ENCODE data around the gene HS3ST6.
"Not testable (repeated sequence)": the region's sequence is repeated elsewhere in the genome, so short reads cannot be mapped to it uniquely, and the experiment has no call there.

Gene HS3ST6

DNA sequence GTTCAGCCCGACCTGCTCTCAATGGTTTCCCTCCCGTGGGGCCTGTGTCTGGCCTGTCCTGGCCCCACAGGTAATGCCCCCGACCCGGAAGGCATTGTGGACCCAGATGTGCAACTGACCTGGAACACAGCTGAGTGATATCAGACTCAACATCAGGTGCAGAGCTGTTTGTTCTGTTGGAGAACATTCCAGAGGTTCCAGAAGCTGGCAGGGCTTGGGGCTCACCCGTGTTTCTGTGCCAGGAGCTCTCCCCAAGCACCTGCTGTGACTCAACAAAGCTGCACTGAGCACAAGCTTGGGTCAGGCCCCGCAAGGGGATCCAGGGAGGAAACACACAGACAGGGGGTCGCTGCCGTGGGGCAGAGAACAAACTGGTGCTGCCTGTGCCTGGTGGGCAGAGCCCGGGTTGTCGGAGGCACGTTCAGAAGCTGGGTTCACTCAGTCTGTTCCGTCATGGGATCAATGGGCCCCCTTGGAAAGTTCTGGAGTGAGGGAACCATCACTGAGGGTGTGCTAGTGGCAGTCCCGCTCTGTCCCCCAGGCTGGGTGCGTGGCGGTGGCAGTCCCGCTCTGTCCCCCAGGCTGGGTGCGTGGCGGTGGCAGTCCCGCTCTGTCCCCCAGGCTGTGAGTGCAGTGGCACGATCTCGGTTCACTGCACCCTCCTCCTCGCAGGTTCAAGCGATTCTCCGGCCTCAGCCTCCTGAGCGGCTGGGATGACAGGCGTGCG, 22.1 kb downstream of the HS3ST6 start:
- no peak overlapping the region for H3K4me3 ChIP-seq (ENCODE audit: insufficient read depth, low read depth, low read length, poor library complexity, severe bottlenecking)
- DNase-seq = no peak
- no peaks in the 10 kb centered on the region for H3K9me3 ChIP-seq (ENCODE audit: control insufficient read depth, low read length)
- H3K27me3 ChIP-seq (replicated peaks; ENCODE audit: control insufficient read depth, insufficient read depth, low read length, poor library complexity, severe bottlenecking) = no peaks in the 10 kb centered on the region
- H3K36me3 ChIP-seq (ENCODE audit: control insufficient read depth, insufficient read depth, low read length) = no peaks in the 10 kb centered on the region
- no peak overlapping the region for H3K27ac ChIP-seq (ENCODE audit: insufficient read depth, low read length, poor library complexity, severe bottlenecking)
- H3K4me1 ChIP-seq (ENCODE audit: control insufficient read depth, insufficient read depth, low read length, poor library complexity, severe bottlenecking) = no peaks in the 10 kb centered on the region

DNA sequence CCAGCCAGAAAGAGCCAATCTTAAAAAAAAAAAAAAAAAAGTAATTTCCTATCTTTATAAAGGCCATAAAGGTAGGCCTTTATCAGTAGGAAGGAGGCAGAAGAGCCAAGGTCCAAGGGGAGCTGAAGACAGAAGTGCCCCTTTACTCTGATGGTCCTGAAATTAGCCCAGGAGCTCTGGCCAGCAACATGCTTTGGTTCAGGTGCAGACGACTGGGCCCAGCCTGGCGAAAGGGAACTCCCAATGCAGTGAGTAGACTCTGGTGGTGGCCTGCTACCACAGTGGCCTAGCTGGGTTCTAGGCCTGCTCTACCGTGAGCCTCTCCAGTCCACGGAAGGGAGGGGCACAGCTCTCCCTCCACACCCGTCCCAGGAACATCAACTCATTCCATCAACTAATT, 23.1 kb downstream of the HS3ST6 start:
- no peak overlapping the region for H3K27ac ChIP-seq (ENCODE audit: insufficient read depth, low read length, poor library complexity, severe bottlenecking)
- no peaks in the 10 kb centered on the region for H3K4me1 ChIP-seq (ENCODE audit: control insufficient read depth, insufficient read depth, low read length, poor library complexity, severe bottlenecking)
- no peak for DNase-seq
- no peaks in the 10 kb centered on the region for H3K27me3 ChIP-seq (replicated peaks; ENCODE audit: control insufficient read depth, insufficient read depth, low read length, poor library complexity, severe bottlenecking)
- H3K36me3 ChIP-seq (ENCODE audit: control insufficient read depth, insufficient read depth, low read length) = no peaks in the 10 kb centered on the region
- H3K4me3 ChIP-seq (ENCODE audit: insufficient read depth, low read depth, low read length, poor library complexity, severe bottlenecking) = no peak overlapping the region
- H3K9me3 ChIP-seq (ENCODE audit: control insufficient read depth, low read length) = no peaks in the 10 kb centered on the region

DNA sequence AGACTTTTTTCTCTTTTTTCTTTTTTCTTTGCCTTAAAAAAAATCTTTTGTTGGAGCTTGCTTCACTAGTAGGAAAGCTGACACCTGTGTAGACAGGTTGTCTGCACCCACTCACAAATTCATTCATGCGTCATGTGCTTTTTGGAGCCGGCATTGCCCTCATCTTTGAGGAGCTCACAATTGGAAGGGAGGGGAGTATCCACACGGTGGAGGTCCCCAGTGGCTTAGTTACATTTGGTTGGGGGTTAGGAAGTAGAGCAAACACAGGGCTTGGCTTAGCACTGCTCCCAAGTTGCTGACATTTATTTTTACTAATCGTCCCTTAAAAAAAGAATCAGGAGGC, 27.5 kb downstream of the HS3ST6 start:
- Histone ChIP-seq H3K4me3 (ENCODE audit: insufficient read depth, low read depth, low read length, poor library complexity, severe bottlenecking) (no peak overlapping the region), H3K9me3 (ENCODE audit: control insufficient read depth, low read length) (no peaks in the 10 kb centered on the region), H3K27me3 (replicated peaks; ENCODE audit: control insufficient read depth, insufficient read depth, low read length, poor library complexity, severe bottlenecking) (no peaks in the 10 kb centered on the region), H3K36me3 (ENCODE audit: control insufficient read depth, insufficient read depth, low read length) (no peaks in the 10 kb centered on the region), H3K4me1 (ENCODE audit: control insufficient read depth, insufficient read depth, low read length, poor library complexity, severe bottlenecking) (no peaks in the 10 kb centered on the region), H3K27ac (ENCODE audit: insufficient read depth, low read length, poor library complexity, severe bottlenecking) (no peak overlapping the region)
- DNase-seq = no peak

DNA sequence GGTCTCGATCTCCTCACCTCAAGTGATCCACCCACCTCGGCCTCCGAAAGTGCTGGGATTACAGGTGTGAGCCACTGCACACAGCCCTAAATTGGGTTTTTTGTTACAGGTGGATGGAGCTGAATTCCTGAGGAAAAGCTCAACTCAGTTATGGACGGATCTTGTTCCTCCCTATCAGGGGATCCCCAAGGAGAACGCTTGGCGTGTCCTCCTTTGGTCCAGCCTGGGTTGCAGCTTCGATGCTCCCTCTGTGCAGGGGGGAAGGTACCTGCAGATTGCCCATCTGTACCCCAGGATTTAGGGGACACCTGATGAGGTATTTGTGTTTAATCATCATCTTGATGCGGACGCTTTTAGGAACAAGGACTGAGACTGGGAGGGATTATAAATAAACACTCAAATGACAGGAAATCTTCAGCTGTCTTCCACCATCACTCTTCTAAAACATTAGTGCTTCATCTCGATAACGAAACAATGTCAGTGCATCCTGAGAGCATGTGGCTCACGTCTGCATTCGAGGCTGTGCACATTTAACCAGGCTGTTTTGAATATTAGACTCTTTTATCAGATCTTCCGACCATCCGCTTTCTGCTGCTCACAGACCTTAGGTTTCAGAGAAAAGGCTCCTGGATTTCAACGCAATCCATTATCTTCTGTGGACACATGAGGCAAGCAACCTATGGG, 28.0 kb downstream of the HS3ST6 start:
- Histone ChIP-seq H3K4me1 (ENCODE audit: control insufficient read depth, insufficient read depth, low read length, poor library complexity, severe bottlenecking) (no peaks in the 10 kb centered on the region), H3K27me3 (replicated peaks; ENCODE audit: control insufficient read depth, insufficient read depth, low read length, poor library complexity, severe bottlenecking) (no peaks in the 10 kb centered on the region), H3K9me3 (ENCODE audit: control insufficient read depth, low read length) (no peaks in the 10 kb centered on the region), H3K36me3 (ENCODE audit: control insufficient read depth, insufficient read depth, low read length) (no peaks in the 10 kb centered on the region), H3K4me3 (ENCODE audit: insufficient read depth, low read depth, low read length, poor library complexity, severe bottlenecking) (no peak overlapping the region), H3K27ac (ENCODE audit: insufficient read depth, low read length, poor library complexity, severe bottlenecking) (no peak overlapping the region)
- no peak for DNase-seq

DNA sequence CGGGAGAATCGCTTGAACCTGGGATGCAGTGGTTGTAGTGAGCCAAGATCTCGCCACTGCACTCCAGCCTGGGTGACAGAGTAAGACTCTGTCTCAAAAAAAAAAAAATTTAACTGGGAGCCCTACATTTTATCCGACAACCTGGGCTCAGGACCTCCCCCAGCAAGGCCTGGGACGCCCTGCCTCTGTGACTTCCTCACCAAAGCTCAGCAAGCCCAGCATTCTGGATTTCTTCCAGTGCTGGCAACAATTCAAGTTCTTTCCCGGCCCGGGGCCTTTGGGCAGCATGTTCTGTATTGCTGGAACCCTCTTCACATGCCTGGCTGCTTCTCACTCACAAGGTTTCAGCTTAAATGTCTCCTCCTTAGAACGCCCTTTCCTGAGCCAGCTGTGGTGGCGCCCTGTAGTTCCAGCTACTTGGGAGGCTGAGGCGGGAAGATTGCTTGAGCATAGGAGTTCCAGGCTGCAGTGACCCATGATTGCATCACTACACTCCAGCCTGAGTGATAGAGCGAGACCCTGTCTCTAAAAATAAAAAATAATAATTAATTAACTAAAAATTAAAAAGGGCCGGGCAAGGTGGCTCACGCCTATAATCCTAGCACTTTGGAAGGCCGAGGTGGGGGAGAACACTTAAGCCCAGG, 30.4 kb downstream of the HS3ST6 start:
- no peak overlapping the region for H3K27ac ChIP-seq (ENCODE audit: insufficient read depth, low read length, poor library complexity, severe bottlenecking)
- no peaks in the 10 kb centered on the region for H3K36me3 ChIP-seq (ENCODE audit: control insufficient read depth, insufficient read depth, low read length)
- H3K27me3 ChIP-seq (replicated peaks; ENCODE audit: control insufficient read depth, insufficient read depth, low read length, poor library complexity, severe bottlenecking) = no peaks in the 10 kb centered on the region
- H3K4me3 ChIP-seq (ENCODE audit: insufficient read depth, low read depth, low read length, poor library complexity, severe bottlenecking) = no peak overlapping the region
- DNase-seq = no peak
- no peaks in the 10 kb centered on the region for H3K4me1 ChIP-seq (ENCODE audit: control insufficient read depth, insufficient read depth, low read length, poor library complexity, severe bottlenecking)
- H3K9me3 ChIP-seq (ENCODE audit: control insufficient read depth, low read length) = no peaks in the 10 kb centered on the region

DNA sequence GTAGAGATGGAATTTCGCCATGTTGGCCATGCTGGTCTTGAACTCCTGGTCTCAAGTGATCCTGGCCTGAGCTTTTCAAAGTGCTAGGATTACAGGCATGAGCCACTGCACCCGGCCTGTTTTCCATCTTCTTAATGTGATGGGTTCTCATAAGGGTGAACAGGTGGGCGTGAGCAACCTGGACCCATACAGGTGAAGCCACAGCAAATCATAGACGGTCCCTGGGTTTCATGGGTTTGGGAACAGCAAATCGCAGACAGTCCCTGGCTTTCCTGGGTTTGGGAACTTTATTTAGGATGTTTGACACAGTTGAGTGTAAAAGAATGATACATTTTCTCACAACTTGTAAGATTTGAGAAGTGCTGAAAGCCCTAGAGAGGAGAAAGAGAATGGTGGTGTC, 33.3 kb downstream of the HS3ST6 start:
- Histone ChIP-seq H3K4me3 (ENCODE audit: insufficient read depth, low read depth, low read length, poor library complexity, severe bottlenecking) (no peak overlapping the region), H3K4me1 (ENCODE audit: control insufficient read depth, insufficient read depth, low read length, poor library complexity, severe bottlenecking) (no peaks in the 10 kb centered on the region), H3K27me3 (replicated peaks; ENCODE audit: control insufficient read depth, insufficient read depth, low read length, poor library complexity, severe bottlenecking) (no peaks in the 10 kb centered on the region), H3K36me3 (ENCODE audit: control insufficient read depth, insufficient read depth, low read length) (no peaks in the 10 kb centered on the region), H3K27ac (ENCODE audit: insufficient read depth, low read length, poor library complexity, severe bottlenecking) (no peak overlapping the region), H3K9me3 (ENCODE audit: control insufficient read depth, low read length) (no peaks in the 10 kb centered on the region)
- no peak for DNase-seq

DNA sequence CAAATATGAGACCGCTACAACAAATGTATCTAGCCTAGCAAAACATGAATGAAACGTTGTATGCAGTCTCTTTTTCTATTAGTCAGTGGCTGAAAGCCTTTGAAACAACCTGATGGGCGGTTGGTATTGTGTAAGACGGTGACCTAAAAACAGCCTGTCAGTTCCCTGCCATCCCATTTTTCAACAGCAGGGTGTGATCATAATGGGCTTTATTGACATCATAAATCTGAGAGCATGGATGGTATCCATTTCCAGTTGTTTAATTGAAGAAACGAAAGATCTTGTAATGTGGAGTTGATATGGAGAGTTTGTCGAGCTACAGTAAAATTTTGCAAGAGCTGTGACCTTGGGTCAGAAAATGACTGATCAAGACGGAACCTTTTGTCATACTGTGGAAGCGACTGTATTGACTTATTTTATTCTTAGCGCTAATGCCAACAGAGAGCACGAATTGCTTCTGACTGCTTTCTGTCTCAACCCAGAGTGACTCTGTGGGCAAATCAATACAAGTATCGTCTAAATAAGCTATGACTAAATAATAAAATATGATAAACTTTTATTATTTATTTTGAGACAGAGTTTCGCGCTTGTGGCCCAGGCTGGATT, 34.0 kb downstream of the HS3ST6 start:
- Histone ChIP-seq H3K27me3 (replicated peaks; ENCODE audit: control insufficient read depth, insufficient read depth, low read length, poor library complexity, severe bottlenecking) (no peaks in the 10 kb centered on the region), H3K4me3 (ENCODE audit: insufficient read depth, low read depth, low read length, poor library complexity, severe bottlenecking) (no peak overlapping the region), H3K27ac (ENCODE audit: insufficient read depth, low read length, poor library complexity, severe bottlenecking) (no peak overlapping the region), H3K9me3 (ENCODE audit: control insufficient read depth, low read length) (no peaks in the 10 kb centered on the region), H3K36me3 (ENCODE audit: control insufficient read depth, insufficient read depth, low read length) (no peaks in the 10 kb centered on the region), H3K4me1 (ENCODE audit: control insufficient read depth, insufficient read depth, low read length, poor library complexity, severe bottlenecking) (no peaks in the 10 kb centered on the region)
- no peak for DNase-seq

DNA sequence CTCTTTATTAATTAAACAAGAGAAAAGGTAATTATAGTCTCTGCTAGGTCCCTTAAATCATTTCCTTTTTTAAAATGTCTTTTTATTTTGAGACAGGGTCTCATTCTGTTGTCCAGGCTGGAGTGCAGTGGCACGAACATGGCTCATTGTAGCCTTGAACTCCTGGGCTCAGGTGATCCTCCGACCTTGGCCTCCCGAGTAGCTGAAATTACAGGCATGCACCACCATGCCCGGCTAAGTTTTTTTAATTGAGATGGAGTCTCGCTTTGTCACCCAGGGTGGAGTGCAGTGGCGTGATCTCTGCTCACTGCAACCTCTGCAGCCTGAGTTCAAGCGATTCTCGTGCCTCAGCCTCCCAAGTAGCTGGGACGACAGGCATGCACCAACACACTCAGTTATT, 37.0 kb downstream of the HS3ST6 start:
- H3K4me1 ChIP-seq (ENCODE audit: control insufficient read depth, insufficient read depth, low read length, poor library complexity, severe bottlenecking); H3K36me3 ChIP-seq (ENCODE audit: control insufficient read depth, insufficient read depth, low read length); H3K9me3 ChIP-seq (ENCODE audit: control insufficient read depth, low read length); DNase-seq; H3K4me3 ChIP-seq (ENCODE audit: insufficient read depth, low read depth, low read length, poor library complexity, severe bottlenecking); H3K27me3 ChIP-seq (replicated peaks; ENCODE audit: control insufficient read depth, insufficient read depth, low read length, poor library complexity, severe bottlenecking); H3K27ac ChIP-seq (ENCODE audit: insufficient read depth, low read length, poor library complexity, severe bottlenecking): not testable (repeated sequence)

DNA sequence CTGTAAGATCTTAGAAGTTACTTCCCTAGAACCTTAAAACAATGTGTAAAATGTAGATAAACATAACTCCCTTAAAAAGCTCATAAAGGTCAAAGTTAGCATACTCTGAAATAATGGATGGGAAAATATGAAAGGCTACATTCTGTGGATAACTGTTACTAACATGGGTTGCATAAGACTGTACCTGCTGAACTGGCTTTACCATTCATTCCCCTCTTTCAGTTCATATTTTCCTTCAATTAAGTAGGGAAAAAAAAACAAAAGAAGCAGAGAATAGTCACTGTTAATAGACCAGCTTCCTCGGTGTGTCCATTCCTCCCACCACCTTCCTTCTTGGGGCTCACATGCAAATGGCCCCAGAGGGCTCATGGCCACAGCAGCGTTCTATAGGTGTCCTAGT, 38.7 kb downstream of the HS3ST6 start:
- Histone ChIP-seq H3K36me3 (ENCODE audit: control insufficient read depth, insufficient read depth, low read length) (no peaks in the 10 kb centered on the region), H3K27me3 (replicated peaks; ENCODE audit: control insufficient read depth, insufficient read depth, low read length, poor library complexity, severe bottlenecking) (no peaks in the 10 kb centered on the region), H3K9me3 (ENCODE audit: control insufficient read depth, low read length) (no peaks in the 10 kb centered on the region), H3K27ac (ENCODE audit: insufficient read depth, low read length, poor library complexity, severe bottlenecking) (no peak overlapping the region), H3K4me1 (ENCODE audit: control insufficient read depth, insufficient read depth, low read length, poor library complexity, severe bottlenecking) (no peaks in the 10 kb centered on the region), H3K4me3 (ENCODE audit: insufficient read depth, low read depth, low read length, poor library complexity, severe bottlenecking) (no peak overlapping the region)
- no peak for DNase-seq

DNA sequence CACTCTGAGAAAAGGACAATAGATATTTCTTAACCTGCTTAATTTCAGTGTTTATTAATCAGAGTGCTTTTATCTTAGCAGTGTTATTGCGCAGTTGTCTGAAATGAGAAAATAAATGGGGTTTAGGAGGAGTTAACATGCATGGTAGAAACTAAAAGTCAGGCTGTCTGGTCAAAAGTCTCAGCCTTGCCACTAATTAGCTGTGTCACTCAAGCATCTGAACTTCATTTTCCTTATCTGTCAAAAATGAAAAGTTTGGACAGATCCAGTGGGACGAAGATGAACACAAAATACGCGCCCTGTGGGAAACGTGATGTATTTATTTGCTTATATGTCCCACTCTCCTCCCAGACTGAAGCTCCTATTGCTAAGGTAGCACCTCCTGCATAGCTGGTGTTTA, 40.0 kb downstream of the HS3ST6 start:
- Histone ChIP-seq H3K36me3 (ENCODE audit: control insufficient read depth, insufficient read depth, low read length) (no peaks in the 10 kb centered on the region), H3K27ac (ENCODE audit: insufficient read depth, low read length, poor library complexity, severe bottlenecking) (no peak overlapping the region), H3K9me3 (ENCODE audit: control insufficient read depth, low read length) (no peaks in the 10 kb centered on the region), H3K4me1 (ENCODE audit: control insufficient read depth, insufficient read depth, low read length, poor library complexity, severe bottlenecking) (no peaks in the 10 kb centered on the region), H3K27me3 (replicated peaks; ENCODE audit: control insufficient read depth, insufficient read depth, low read length, poor library complexity, severe bottlenecking) (no peaks in the 10 kb centered on the region), H3K4me3 (ENCODE audit: insufficient read depth, low read depth, low read length, poor library complexity, severe bottlenecking) (no peak overlapping the region)
- DNase-seq = no peak

Measured in effector memory CD4-positive, alpha-beta T cell (primary cell).